ENCODE results near the gene CEP63. TPM values are rescaled to one million over a fixed set of nuclear protein-coding genes. Genes with fewer than 3 reads are reported as not detected.

The CEP63 gene
- polyA plus RNA-seq, 1 donor from 2014 or later: 14.1 TPM

- Histone ChIP-seq H3K9ac (ENCODE audit: low read length) (no peak overlapping the region), H3K4me3 (ENCODE audit: low read length) (no peak overlapping the region), H3K27me3 (ENCODE audit: insufficient read depth, low read depth, low read length) (no peaks in the 10 kb centered on the region), H2AFZ (ENCODE audit: low read depth, low read length) (no peak overlapping the region), H4K20me1 (ENCODE audit: insufficient read depth) (no peaks in the 10 kb centered on the region), H3K27ac (ENCODE audit: low read length) (no peak overlapping the region), H3F3A (ENCODE audit: insufficient read depth, low read length, poor library complexity, severe bottlenecking) (no peaks in the 10 kb centered on the region), H3K4me2 (ENCODE audit: low read length) (no peak overlapping the region), H3K9me3 (ENCODE audit: low read length) (no peaks in the 10 kb centered on the region), H3K36me3 (ENCODE audit: insufficient read depth, low read length) (peaks cover 10% of the 10 kb centered on the region), H3K9me2 (ENCODE audit: insufficient read depth, low read length) (no peaks in the 10 kb centered on the region), H3K79me2 (replicated peaks; ENCODE audit: insufficient read depth, low read length) (no peaks in the 10 kb centered on the region)
- TF ChIP-seq EZH2 (IDR thresholded peaks at IDR 0.05; ENCODE audit: borderline replicate concordance, insufficient read depth, low read length, poor library complexity, severe bottlenecking): no peak
- TF ChIP-seq MXI1 (conservative IDR thresholded peaks at IDR 0.05; ENCODE audit: poor library complexity, severe bottlenecking): no peak
- TF ChIP-seq POLR2AphosphoS5 (IDR thresholded peaks at IDR 0.05): no peak
- TF ChIP-seq EP300 (conservative IDR thresholded peaks at IDR 0.05; ENCODE audit: poor library complexity, severe bottlenecking): no peak
- TF ChIP-seq RAD21 (conservative IDR thresholded peaks at IDR 0.05): no peak
- TF ChIP-seq CTCF (IDR thresholded peaks at IDR 0.05; ENCODE audit: poor library complexity, severe bottlenecking): no peak
- no peak for TF ChIP-seq TAF1 (IDR thresholded peaks at IDR 0.05; ENCODE audit: low read depth)
- TF ChIP-seq REST (IDR thresholded peaks at IDR 0.05; ENCODE audit: borderline replicate concordance): no peak
- TF ChIP-seq SMC3 (conservative IDR thresholded peaks at IDR 0.05; ENCODE audit: poor library complexity): no peak
Measured at GRCh38 chr3:134477938-134478337, 7.9 kb upstream of the CEP63 start.

- peaks cover 12% of the 10 kb centered on the region for H3K79me2 ChIP-seq (replicated peaks; ENCODE audit: insufficient read depth, low read length)
- H2AFZ ChIP-seq (ENCODE audit: low read depth, low read length): no peak overlapping the region
- no peak overlapping the region for H3K9ac ChIP-seq (ENCODE audit: low read length)
- H3F3A ChIP-seq (ENCODE audit: insufficient read depth, low read length, poor library complexity, severe bottlenecking): no peaks in the 10 kb centered on the region
- H3K27ac ChIP-seq (ENCODE audit: low read length): no peak overlapping the region
- H3K9me2 ChIP-seq (ENCODE audit: insufficient read depth, low read length): no peaks in the 10 kb centered on the region
- H3K27me3 ChIP-seq (ENCODE audit: insufficient read depth, low read depth, low read length): no peaks in the 10 kb centered on the region
- TF ChIP-seq POLR2AphosphoS5 (IDR thresholded peaks at IDR 0.05) (no peak), REST (IDR thresholded peaks at IDR 0.05; ENCODE audit: borderline replicate concordance) (no peak), SMC3 (conservative IDR thresholded peaks at IDR 0.05; ENCODE audit: poor library complexity) (no peak), TAF1 (IDR thresholded peaks at IDR 0.05; ENCODE audit: low read depth) (no peak), RAD21 (conservative IDR thresholded peaks at IDR 0.05) (no peak), EZH2 (IDR thresholded peaks at IDR 0.05; ENCODE audit: borderline replicate concordance, insufficient read depth, low read length, poor library complexity, severe bottlenecking) (no peak), CTCF (IDR thresholded peaks at IDR 0.05; ENCODE audit: poor library complexity, severe bottlenecking) (no peak), EP300 (conservative IDR thresholded peaks at IDR 0.05; ENCODE audit: poor library complexity, severe bottlenecking) (no peak), MXI1 (conservative IDR thresholded peaks at IDR 0.05; ENCODE audit: poor library complexity, severe bottlenecking) (no peak)
- H3K36me3 ChIP-seq (ENCODE audit: insufficient read depth, low read length): peaks cover 10% of the 10 kb centered on the region
- no peaks in the 10 kb centered on the region for H4K20me1 ChIP-seq (ENCODE audit: insufficient read depth)
- no peak overlapping the region for H3K4me2 ChIP-seq (ENCODE audit: low read length)
- H3K4me3 ChIP-seq (ENCODE audit: low read length): no peak overlapping the region
- H3K9me3 ChIP-seq (ENCODE audit: low read length): no peaks in the 10 kb centered on the region
Measured at GRCh38 chr3:134480546-134480945, 5.3 kb upstream of the CEP63 start.
